Measurements from ENCODE around the gene AP3S2. TPM values are rescaled to one million over a fixed set of nuclear protein-coding genes. Genes with fewer than 3 reads are reported as not detected.

AP3S2 gene
- total and polyA plus RNA-seq, 2 of the 8 experiments (the other 6 are each of a cell fraction or from before 2014, with no cell fraction given) = 19.2 to 45.4 TPM

DNA sequence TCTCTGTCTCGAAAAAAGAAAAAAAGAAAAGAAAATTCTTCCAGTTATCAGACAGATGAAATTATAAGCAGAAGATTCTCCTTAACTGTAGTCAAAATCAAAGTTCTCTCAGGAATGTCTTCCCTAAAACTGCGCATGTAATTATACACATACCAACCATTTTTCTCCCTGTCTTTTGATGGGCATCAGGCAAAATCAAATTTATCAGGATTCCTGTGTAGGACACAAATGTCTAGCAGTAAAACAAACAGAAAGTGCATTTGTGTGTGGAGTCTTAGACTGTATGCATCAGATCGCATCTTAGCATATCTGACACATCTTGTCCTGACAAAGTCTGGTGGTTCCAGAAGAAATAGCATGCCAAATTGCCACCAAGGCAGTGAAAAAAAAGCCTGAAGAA lies 22.9 kb upstream of the AP3S2 start:
- H3K14ac ChIP-seq (ENCODE audit: insufficient read length) = no peak overlapping the region
- H4K91ac ChIP-seq (replicated peaks; ENCODE audit: insufficient read length, low read length) = no peak overlapping the region
- H3K9ac ChIP-seq (replicated peaks in 1 of 4; ENCODE audit: extremely low read depth in 1 of 4, low read depth in 3 of 4, low read length in 3 of 4) = no peak overlapping the region
- H2BK20ac ChIP-seq (ENCODE audit: low read length) = no peak overlapping the region
- H2BK12ac ChIP-seq (ENCODE audit: low read depth, low read length) = no peak overlapping the region
- no peak overlapping the region for H3K18ac ChIP-seq (ENCODE audit: extremely low read depth, low read length)
- H3K36me3 ChIP-seq (ENCODE audit: control insufficient read depth in 2 of 4, insufficient read depth in 4 of 4, low read length in 3 of 4) = no peaks in the 10 kb centered on the region
- H4K20me1 ChIP-seq (replicated peaks in 1 of 2; ENCODE audit: control insufficient read depth in 1 of 2, insufficient read depth in 2 of 2, low read length in 2 of 2) = no peaks in the 10 kb centered on the region
- no peak overlapping the region for H3K27ac ChIP-seq (ENCODE audit: low read depth, low read length)
- FAIRE-seq = no peak
- peaks cover 11% of the 10 kb centered on the region; the same call in 1 of the 2 replicates for H3K23me2 ChIP-seq (ENCODE audit: low read depth, low read length)
- no peak overlapping the region for H3K56ac ChIP-seq (replicated peaks; ENCODE audit: insufficient read length, low read depth, low read length)
- H3K4me2 ChIP-seq (ENCODE audit: insufficient read depth in 1 of 2, low read depth in 2 of 2, low read length in 2 of 2) = no peak overlapping the region
- H3K23ac ChIP-seq (ENCODE audit: insufficient read length) = no peak overlapping the region
- H2AK5ac ChIP-seq (ENCODE audit: low read depth, low read length) = no peak overlapping the region
- H3K4me3 ChIP-seq (ENCODE audit: extremely low read depth in 1 of 4, insufficient read depth in 2 of 4, low read depth in 3 of 4, low read length in 4 of 4) = no peak overlapping the region
- H2AFZ ChIP-seq (ENCODE audit: low read length) = no peak overlapping the region
- H3K4ac ChIP-seq (replicated peaks; ENCODE audit: insufficient read length, low read depth, low read length) = no peak overlapping the region
- no peaks in the 10 kb centered on the region for H3K9me3 ChIP-seq (ENCODE audit: insufficient read depth in 2 of 2, low read depth in 1 of 2, low read length in 1 of 2)
- H3K79me1 ChIP-seq (ENCODE audit: low read depth, low read length) = no peaks in the 10 kb centered on the region
- H4K5ac ChIP-seq (ENCODE audit: insufficient read length, low read depth, low read length) = no peak overlapping the region
- WGBS, 2 experiments (ENCODE audit: extremely low coverage in 1 of 2, insufficient coverage in 1 of 2, insufficient read length in 1 of 2, insufficient replicate concordance in 2 of 2, low coverage in 1 of 2, low lambda C conversion rate in 2 of 2, missing lambda C conversion rate in 1 of 2) = 60% methylated on average over 2 of the region's 3 CpGs; no CpG with 5 or more reads in 1 of the 2 experiments
- CTCF ChIA-PET (ENCODE audit: partially characterized antibody) = interaction anchor here (0.8 kb wide), 1 partner anchor 17 kb away, joined by 5 read pairs; no protein-coding TSS in a partner anchor
- H3K4me1 ChIP-seq (replicated peaks in 1 of 4; ENCODE audit: control insufficient read depth in 3 of 4, insufficient read depth in 4 of 4, low read length in 3 of 4) = peaks cover 3 to 9% (median 6%) of the 10 kb centered on the region in 4 experiments; a peak in 6 of 7 replicates
- no peak for DNase-seq (ENCODE audit: low read depth in 1 of 2, low spot score in 2 of 2)
- no peak overlapping the region for H2BK120ac ChIP-seq (replicated peaks; ENCODE audit: low read depth, low read length)
- no peak overlapping the region for H4K8ac ChIP-seq (ENCODE audit: extremely low read depth, insufficient read depth, low read length)
- no peak overlapping the region for H2BK5ac ChIP-seq (ENCODE audit: low read depth, low read length)
- H3K27me3 ChIP-seq (replicated peaks in 1 of 4; ENCODE audit: control insufficient read depth in 3 of 4, extremely low read depth in 1 of 4, insufficient read depth in 3 of 4, low read length in 3 of 4) = no peaks in the 10 kb centered on the region
- no peaks in the 10 kb centered on the region for H3K79me2 ChIP-seq (ENCODE audit: control insufficient read depth in 1 of 2, insufficient read depth in 2 of 2, low read length in 2 of 2)
- H2BK15ac ChIP-seq (ENCODE audit: low read length) = no peak overlapping the region
- POLR2A ChIA-PET (ENCODE audit: partially characterized antibody) = no interaction called here
- TF ChIP-seq SRF (IDR thresholded peaks at IDR 0.05; ENCODE audit: low read depth, low read length) = no peak
- TF ChIP-seq ASH2L (IDR thresholded peaks at IDR 0.05; ENCODE audit: low read length) = no peak
